ENCODE results near the gene UBE2E2. TPM values are rescaled to one million over a fixed set of nuclear protein-coding genes. Genes with fewer than 3 reads are reported as not detected.

UBE2E2 gene
- total RNA-seq, 1 donor from 2014 or later, result 89.8 TPM

DNA sequence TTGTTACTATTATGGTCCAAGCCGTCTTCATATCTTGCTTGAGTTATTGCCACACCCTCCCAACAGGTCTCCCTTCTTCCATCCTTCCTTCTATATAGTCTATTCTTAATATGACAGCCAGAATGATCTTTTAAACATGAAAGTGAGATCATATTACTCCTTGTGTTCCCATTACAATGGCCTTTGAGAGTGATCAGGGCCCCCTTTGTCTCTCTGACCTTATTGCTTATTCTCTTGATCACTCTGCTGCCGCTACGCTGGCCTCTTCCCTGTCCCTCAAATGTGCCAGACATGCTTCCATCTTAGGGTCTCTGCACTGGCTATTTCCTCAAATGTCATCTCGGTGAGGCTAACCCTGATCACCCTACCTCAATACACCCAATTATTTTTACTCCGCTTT lies 38.1 kb downstream of the UBE2E2 start:
- peaks cover 11% of the 10 kb centered on the region for H3K4me1 Mint-ChIP-seq
- no peaks in the 10 kb centered on the region for H3K9me3 ChIP-seq (ENCODE audit: low read depth)
- no peak overlapping the region for H3K9ac ChIP-seq
- no peaks in the 10 kb centered on the region for H3F3A ChIP-seq (ENCODE audit: low read depth)
- peaks cover 5% of the 10 kb centered on the region for H3K4me1 ChIP-seq
- H3K4me3 ChIP-seq, result no peak overlapping the region
- peaks cover 82% of the 10 kb centered on the region for H3K79me2 ChIP-seq (ENCODE audit: low read depth)
- H2AFZ ChIP-seq (replicated peaks), result no peak overlapping the region
- no peaks in the 10 kb centered on the region for H3K27me3 Mint-ChIP-seq (ENCODE audit: insufficient read depth, low read depth)
- no peak overlapping the region for H3K27ac ChIP-seq
- H3K36me3 ChIP-seq, result no peaks in the 10 kb centered on the region
- peak; percentile 19 for DNase-seq (ENCODE audit: low spot score)
- no peaks in the 10 kb centered on the region for H3K27me3 ChIP-seq
- no peak overlapping the region for H3K27ac Mint-ChIP-seq
- TF ChIP-seq EZH2 (IDR thresholded peaks at IDR 0.05), result no peak
- TF ChIP-seq, protein P1, sequence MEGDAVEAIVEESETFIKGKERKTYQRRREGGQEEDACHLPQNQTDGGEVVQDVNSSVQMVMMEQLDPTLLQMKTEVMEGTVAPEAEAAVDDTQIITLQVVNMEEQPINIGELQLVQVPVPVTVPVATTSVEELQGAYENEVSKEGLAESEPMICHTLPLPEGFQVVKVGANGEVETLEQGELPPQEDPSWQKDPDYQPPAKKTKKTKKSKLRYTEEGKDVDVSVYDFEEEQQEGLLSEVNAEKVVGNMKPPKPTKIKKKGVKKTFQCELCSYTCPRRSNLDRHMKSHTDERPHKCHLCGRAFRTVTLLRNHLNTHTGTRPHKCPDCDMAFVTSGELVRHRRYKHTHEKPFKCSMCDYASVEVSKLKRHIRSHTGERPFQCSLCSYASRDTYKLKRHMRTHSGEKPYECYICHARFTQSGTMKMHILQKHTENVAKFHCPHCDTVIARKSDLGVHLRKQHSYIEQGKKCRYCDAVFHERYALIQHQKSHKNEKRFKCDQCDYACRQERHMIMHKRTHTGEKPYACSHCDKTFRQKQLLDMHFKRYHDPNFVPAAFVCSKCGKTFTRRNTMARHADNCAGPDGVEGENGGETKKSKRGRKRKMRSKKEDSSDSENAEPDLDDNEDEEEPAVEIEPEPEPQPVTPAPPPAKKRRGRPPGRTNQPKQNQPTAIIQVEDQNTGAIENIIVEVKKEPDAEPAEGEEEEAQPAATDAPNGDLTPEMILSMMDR (IDR thresholded peaks at IDR 0.05), result no peak
- no peak for TF ChIP-seq EZH2phosphoT487 (IDR thresholded peaks at IDR 0.05)
- H3K4me3 Mint-ChIP-seq, result no peak overlapping the region
- H3K4me2 ChIP-seq, result no peak overlapping the region
- H3K9me3 Mint-ChIP-seq, result no peaks in the 10 kb centered on the region
- H3K36me3 Mint-ChIP-seq, result no peaks in the 10 kb centered on the region
- H4K20me1 ChIP-seq (ENCODE audit: low read depth), result peaks cover 66% of the 10 kb centered on the region

DNA sequence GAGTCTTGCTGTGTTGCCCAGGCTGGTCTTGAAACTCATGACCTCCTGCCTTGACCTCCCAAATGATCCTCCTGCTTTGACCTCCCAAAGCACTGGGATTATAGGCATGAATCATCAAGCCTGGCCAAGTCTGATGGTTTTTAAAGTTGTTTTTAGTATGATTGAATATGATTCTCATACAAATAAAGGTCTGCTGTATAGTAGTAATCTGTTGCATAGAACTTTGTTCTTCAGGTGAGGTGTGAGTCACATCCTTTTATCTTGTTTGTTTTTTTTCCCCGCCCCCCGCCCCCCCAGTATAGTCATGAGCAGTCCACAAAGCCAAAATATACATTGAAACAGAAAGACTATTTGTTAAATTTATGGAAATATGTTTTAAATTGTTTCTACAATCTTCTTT lies 39.0 kb downstream of the UBE2E2 start:
- Histone ChIP-seq H3K4me3 (no peak overlapping the region), H3K4me1 (peaks cover 5% of the 10 kb centered on the region), H3K79me2 (ENCODE audit: low read depth) (peaks cover 82% of the 10 kb centered on the region), H3K27me3 (no peaks in the 10 kb centered on the region), H3K9me3 (ENCODE audit: low read depth) (no peaks in the 10 kb centered on the region), H3K9ac (no peak overlapping the region), H4K20me1 (ENCODE audit: low read depth) (peaks cover 61% of the 10 kb centered on the region), H3K4me2 (no peak overlapping the region), H3K27ac (no peak overlapping the region), H2AFZ (replicated peaks) (no peak overlapping the region), H3F3A (ENCODE audit: low read depth) (no peaks in the 10 kb centered on the region), H3K36me3 (no peaks in the 10 kb centered on the region)
- no peak for DNase-seq (ENCODE audit: low spot score)
- peaks cover 11% of the 10 kb centered on the region for H3K4me1 Mint-ChIP-seq
- H3K36me3 Mint-ChIP-seq, result no peaks in the 10 kb centered on the region
- no peak overlapping the region for H3K27ac Mint-ChIP-seq
- H3K4me3 Mint-ChIP-seq, result no peak overlapping the region
- TF ChIP-seq, protein P1 (IDR thresholded peaks at IDR 0.05), result no peak
- no peak for TF ChIP-seq EZH2phosphoT487 (IDR thresholded peaks at IDR 0.05)
- TF ChIP-seq EZH2 (IDR thresholded peaks at IDR 0.05), result no peak
- H3K27me3 Mint-ChIP-seq (ENCODE audit: insufficient read depth, low read depth), result no peaks in the 10 kb centered on the region
- no peaks in the 10 kb centered on the region for H3K9me3 Mint-ChIP-seq

DNA sequence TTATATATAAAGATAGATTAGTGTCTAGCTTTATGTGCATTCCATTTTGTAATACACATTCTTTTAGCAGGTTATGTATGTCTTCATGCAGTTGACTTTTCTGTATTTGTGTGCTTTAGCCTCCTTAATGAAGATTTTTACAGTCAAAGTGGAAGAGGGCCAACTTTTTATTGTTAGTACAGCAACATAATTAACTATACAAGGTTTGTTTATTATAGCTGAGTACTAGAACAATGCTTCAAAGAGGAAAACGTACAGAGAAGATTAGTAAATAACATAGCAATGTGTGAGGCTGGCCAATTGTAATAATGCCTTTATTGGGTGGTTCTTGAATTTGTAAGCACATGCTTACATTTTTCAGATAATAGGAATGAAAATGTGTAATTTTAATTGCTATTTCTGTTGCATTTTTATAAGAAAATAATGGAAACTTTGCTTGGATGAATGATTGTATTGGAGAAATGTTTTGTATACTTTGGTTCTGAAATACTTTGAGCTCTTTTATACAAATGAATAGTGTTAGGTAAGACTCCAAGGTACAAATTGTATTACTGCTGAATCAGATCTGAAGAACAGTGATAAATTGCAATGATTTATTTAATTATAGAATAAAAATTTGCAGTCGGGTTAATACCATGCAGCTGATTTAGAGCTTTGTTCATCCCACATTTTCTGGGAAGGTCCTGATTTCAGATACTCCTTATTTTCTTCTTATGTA lies 41.4 kb downstream of the UBE2E2 start:
- peaks cover 42% of the 10 kb centered on the region for H4K20me1 ChIP-seq (ENCODE audit: low read depth)
- no peak overlapping the region for H3K27ac ChIP-seq
- H3K9ac ChIP-seq, result no peak overlapping the region
- TF ChIP-seq EZH2phosphoT487 (IDR thresholded peaks at IDR 0.05), result no peak
- TF ChIP-seq, protein P1 (IDR thresholded peaks at IDR 0.05), result no peak
- no peak for TF ChIP-seq EZH2 (IDR thresholded peaks at IDR 0.05)
- H3K9me3 ChIP-seq (ENCODE audit: low read depth), result no peaks in the 10 kb centered on the region
- no peak overlapping the region for H3K4me2 ChIP-seq
- peaks cover 5% of the 10 kb centered on the region for H3K4me1 ChIP-seq
- no peak overlapping the region for H3K27ac Mint-ChIP-seq
- no peak for DNase-seq (ENCODE audit: low spot score)
- peaks cover 76% of the 10 kb centered on the region for H3K79me2 ChIP-seq (ENCODE audit: low read depth)
- H3K27me3 Mint-ChIP-seq (ENCODE audit: insufficient read depth, low read depth), result no peaks in the 10 kb centered on the region
- H3K4me3 Mint-ChIP-seq, result no peak overlapping the region
- H3F3A ChIP-seq (ENCODE audit: low read depth), result no peaks in the 10 kb centered on the region
- peaks cover 11% of the 10 kb centered on the region for H3K4me1 Mint-ChIP-seq
- H3K9me3 Mint-ChIP-seq, result no peaks in the 10 kb centered on the region
- H3K27me3 ChIP-seq, result no peaks in the 10 kb centered on the region
- no peak overlapping the region for H2AFZ ChIP-seq (replicated peaks)
- no peaks in the 10 kb centered on the region for H3K36me3 Mint-ChIP-seq
- H3K36me3 ChIP-seq, result no peaks in the 10 kb centered on the region
- H3K4me3 ChIP-seq, result no peak overlapping the region
